PC-3 (cell line): Measurements from ENCODE around the gene MAGI2. TPM values are rescaled to one million over a fixed set of nuclear protein-coding genes. Genes with fewer than 3 reads are reported as not detected.
"Not testable (repeated sequence)": the region's sequence is repeated elsewhere in the genome, so short reads cannot be mapped to it uniquely, and the experiment has no call there.

Experiments used
- ATAC-seq: fragments of 200-7000 bp; cut with Tn5 transposase; 2 replicates; pipeline ENCODE4 v1.9.1; 2020; ENCODE audit warnings: mild to moderate bottlenecking, moderate library complexity
- BruUV-seq: library from RNA; stranded (reverse); fragments of 400-500 nt; replicated peaks from 2 replicates; lab custom pipeline; 2021; lab: Mats Ljungman, UMichigan
- CTCF ChIA-PET: fragments of 300-600 bp; sonication (Branson Sonifier 250); formaldehyde crosslinking; loops from one replicate; lab custom pipeline; 2022; ENCODE audit warnings: antibody characterized with exemption; lab: Charles Lee
- POLR2A ChIA-PET: fragments of 300-600 bp; sonication (Branson Sonifier 250); formaldehyde crosslinking; loops from one replicate; lab custom pipeline; 2022; ENCODE audit warnings: antibody characterized with exemption; ENCODE audit not compliant: unreplicated experiment; lab: Charles Lee
- DNase-seq: peaks from one replicate; pipeline ENCODE4 v3.0.0-alpha.2; 2015
- H2AFZ ChIP-seq: fragments of 300-600 bp; sonication (generic); 2 replicates; pipeline ENCODE4 v1.6.0; 2016; ENCODE audit warnings: antibody characterized with exemption, low read length
- H3F3A ChIP-seq: fragments of 300-600 bp; sonication (generic); one replicate; pipeline ENCODE4 v1.6.0; 2017; ENCODE audit warnings: antibody characterized with exemption, low read length, control low read depth, mild to moderate bottlenecking; ENCODE audit not compliant: unreplicated experiment
- H3K27ac ChIP-seq: fragments of 300-600 bp; sonication (generic); 2 replicates; pipeline ENCODE4 v1.5.1; 2016; ENCODE audit warnings: mild to moderate bottlenecking, low read length
- H3K27me3 ChIP-seq: fragments of 300-600 bp; sonication (generic); 2 replicates; pipeline ENCODE4 v1.6.1; 2016; ENCODE audit warnings: low read length, mixed read lengths
- H3K36me3 ChIP-seq: fragments of 300-600 bp; sonication (generic); 2 replicates; pipeline ENCODE4 v1.6.1; 2016; ENCODE audit warnings: low read depth, mixed run types, low read length, mixed read lengths
- H3K4me1 ChIP-seq: fragments of 300-600 bp; sonication (generic); 2 replicates; pipeline ENCODE4 v1.5.1; 2016; ENCODE audit warnings: low read length; ENCODE audit not compliant: insufficient read depth
- H3K4me2 ChIP-seq: fragments of 300-600 bp; sonication (generic); 2 replicates; pipeline ENCODE4 v1.6.0; 2016; ENCODE audit warnings: low read length
- H3K4me3 ChIP-seq: fragments of 300-600 bp; sonication (generic); 2 replicates; pipeline ENCODE4 v1.5.1; 2016; ENCODE audit warnings: mild to moderate bottlenecking, low read length, mixed read lengths
- H3K79me2 ChIP-seq: fragments of 300-600 bp; sonication (generic); 2 replicates; pipeline ENCODE4 v1.6.1; 2017; ENCODE audit warnings: low read length, mixed read lengths
- H3K9ac ChIP-seq: fragments of 300-600 bp; sonication (generic); 2 replicates; pipeline ENCODE4 v1.6.0; 2016; ENCODE audit warnings: mild to moderate bottlenecking, low read length
- H3K9me2 ChIP-seq: fragments of 300-600 bp; sonication (generic); replicated peaks from 2 replicates; pipeline ENCODE4 v1.6.1; 2016; ENCODE audit warnings: mixed run types, low read length, mixed read lengths
- H3K9me3 ChIP-seq: fragments of 300-600 bp; sonication (generic); 2 replicates; pipeline ENCODE4 v1.6.1; 2016; ENCODE audit warnings: low read length, mixed read lengths
- H4K20me1 ChIP-seq: fragments of 300-600 bp; sonication (generic); 2 replicates; pipeline ENCODE4 v1.6.1; 2016; ENCODE audit warnings: low read length, mixed read lengths
- CTCF ChIP-seq: fragments of 300-600 bp; sonication (generic); conservative IDR thresholded peaks from 2 replicates; pipeline ENCODE4 v1.5.1; 2017; ENCODE audit warnings: antibody characterized with exemption, low read depth, mild to moderate bottlenecking, low read length
- EZH2 ChIP-seq: fragments of 300-600 bp; sonication (generic); IDR thresholded peaks from one replicate; pipeline ENCODE4 v1.6.1; 2017; ENCODE audit warnings: antibody characterized with exemption, mild to moderate bottlenecking, low read length; ENCODE audit not compliant: unreplicated experiment
- EZH2phosphoT487 ChIP-seq: fragments of 300-600 bp; sonication (generic); IDR thresholded peaks from 2 replicates; pipeline ENCODE4 v1.6.1; 2018; ENCODE audit warnings: mild to moderate bottlenecking, antibody characterized with exemption, low read length, borderline replicate concordance
- intact Hi-C: fragments of 100-400 bp; cut with micrococcal nuclease; formaldehyde crosslinking; loops from 2 replicates; pipeline ENCODE4 v1.9.0; 2023
- total RNA-seq: library from RNA; depleted of rRNA; stranded (reverse); fragments of >200 nt; gene quantifications from 2 replicates; pipeline ENCODE4 v1.2.3, GENCODE V29; 2014

MAGI2 gene
- total RNA-seq, 1 experiment from 2014 or later: not detected

DNA sequence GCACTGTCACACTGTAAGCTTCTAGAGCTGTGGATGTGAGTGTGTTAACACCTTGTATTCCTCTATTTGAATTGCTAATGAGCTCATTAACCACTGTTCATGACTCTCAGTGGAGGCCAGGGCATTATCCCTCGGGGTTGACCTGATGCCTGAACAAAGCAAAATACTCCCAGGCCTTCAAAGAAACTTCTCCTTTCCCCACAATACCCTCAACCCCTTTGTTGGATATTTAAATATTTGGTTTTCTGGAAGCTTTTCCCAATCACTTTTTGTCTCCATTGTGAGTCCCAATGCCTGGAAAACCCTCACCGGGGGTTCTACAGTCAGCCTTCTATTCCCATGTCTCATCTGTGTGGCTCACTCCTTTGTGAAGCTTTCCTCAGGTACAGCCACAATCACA lies 874.8 kb downstream of the MAGI2 start:
- no peaks in the 10 kb centered on the region for H3F3A ChIP-seq
- no peaks in the 10 kb centered on the region for H3K9me3 ChIP-seq
- no peak overlapping the region for H3K4me2 ChIP-seq
- H4K20me1 ChIP-seq: no peaks in the 10 kb centered on the region
- ATAC-seq (no peak), DNase-seq (no peak)
- no peaks in the 10 kb centered on the region for H3K36me3 ChIP-seq
- intact Hi-C loops: loop anchor here (5.0 kb wide), 1 partner anchor 66 kb away; no protein-coding TSS in a partner anchor
- H3K27me3 ChIP-seq: peaks cover 4% of the 10 kb centered on the region
- H3K9ac ChIP-seq: no peak overlapping the region
- no peaks in the 10 kb centered on the region for H3K79me2 ChIP-seq
- TF ChIP-seq CTCF (no peak), EZH2phosphoT487 (no peak), EZH2 (no peak)
- no TSS peak for BruUV-seq
- no peak overlapping the region for H3K4me3 ChIP-seq
- H3K9me2 ChIP-seq: no peaks in the 10 kb centered on the region
- H3K27ac ChIP-seq: no peak overlapping the region
- no peak overlapping the region for H2AFZ ChIP-seq
- ChIA-PET CTCF (no interaction called here), POLR2A (no interaction called here)
- no peaks in the 10 kb centered on the region for H3K4me1 ChIP-seq

DNA sequence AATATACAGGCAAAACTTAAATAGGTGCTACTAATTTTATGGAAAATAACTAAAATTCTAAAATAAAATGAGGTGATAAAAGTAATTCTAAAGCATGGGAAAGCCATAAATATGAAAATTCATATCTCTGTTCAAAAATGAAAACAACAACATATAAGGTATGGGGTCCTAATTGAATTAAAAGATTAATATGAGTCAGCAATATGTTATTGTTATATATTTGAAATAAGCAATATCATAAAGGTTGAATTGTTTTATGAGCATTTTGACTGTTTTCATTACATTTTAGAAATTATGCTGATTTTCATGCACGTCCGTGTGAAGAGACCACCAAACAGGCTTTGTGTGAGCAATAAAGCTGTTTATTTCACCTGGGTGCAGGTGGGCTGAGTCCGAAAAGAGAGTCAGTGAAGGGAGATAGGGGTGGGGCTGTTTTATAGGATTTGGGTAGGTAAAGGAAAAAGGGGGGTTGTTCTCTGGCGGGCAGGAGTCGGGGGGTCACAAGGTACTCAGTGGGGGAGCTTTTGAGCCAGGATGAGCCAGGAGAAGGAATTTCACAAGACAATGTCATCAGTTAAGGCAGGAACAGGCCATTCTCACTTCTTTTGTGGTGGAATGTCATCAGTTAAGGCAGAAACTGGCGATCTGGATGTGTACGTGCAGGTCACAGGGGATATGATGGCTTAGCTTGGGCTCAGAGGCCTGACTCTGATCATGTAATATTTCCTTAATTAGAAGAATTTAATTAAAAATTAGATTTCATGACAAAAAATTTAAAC lies 876.1 kb downstream of the MAGI2 start:
- H3K27ac ChIP-seq, H2AFZ ChIP-seq, ATAC-seq, H3K36me3 ChIP-seq, H3K9me3 ChIP-seq, BruUV-seq, POLR2A ChIA-PET, H3K27me3 ChIP-seq, H3F3A ChIP-seq, H3K79me2 ChIP-seq, DNase-seq, CTCF ChIA-PET, H3K9me2 ChIP-seq, H4K20me1 ChIP-seq, H3K4me1 ChIP-seq, H3K4me2 ChIP-seq, H3K9ac ChIP-seq, H3K4me3 ChIP-seq: not testable (repeated sequence)
- intact Hi-C loops: loop anchor here (5.0 kb wide), 1 partner anchor 65 kb away; no protein-coding TSS in a partner anchor

DNA sequence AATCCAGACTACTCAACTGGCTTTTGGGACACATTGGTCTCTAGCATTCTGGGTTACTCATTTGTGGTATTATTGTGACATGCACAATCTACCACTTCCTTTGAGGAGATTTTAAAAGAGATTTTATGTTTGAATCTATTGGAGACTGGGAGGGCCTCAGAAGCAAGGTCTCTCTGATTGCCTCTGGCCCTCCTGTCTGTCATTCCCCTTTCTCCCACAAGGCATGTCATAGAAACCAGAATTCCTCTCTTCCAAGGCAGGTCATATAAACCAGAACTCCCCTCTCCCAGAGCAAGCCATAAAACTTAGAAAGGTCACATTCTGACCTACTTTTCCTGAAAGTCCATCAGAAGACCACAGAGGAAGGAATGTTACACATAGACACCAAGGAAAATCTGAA lies 877.2 kb downstream of the MAGI2 start:
- Histone ChIP-seq H3K4me3 (no peak overlapping the region), H3K4me2 (no peak overlapping the region), H4K20me1 (no peaks in the 10 kb centered on the region), H3K36me3 (no peaks in the 10 kb centered on the region), H3K9me3 (no peaks in the 10 kb centered on the region), H3K27me3 (peaks cover 12% of the 10 kb centered on the region), H3F3A (no peaks in the 10 kb centered on the region), H3K79me2 (no peaks in the 10 kb centered on the region), H3K9ac (no peak overlapping the region), H3K27ac (no peak overlapping the region), H3K9me2 (no peaks in the 10 kb centered on the region), H3K4me1 (no peaks in the 10 kb centered on the region), H2AFZ (no peak overlapping the region)
- intact Hi-C loops: loop anchor here (5.0 kb wide), 1 partner anchor 64 kb away; no protein-coding TSS in a partner anchor
- no peak for TF ChIP-seq CTCF
- TF ChIP-seq EZH2phosphoT487: no peak
- no peak for TF ChIP-seq EZH2
- ATAC-seq: no peak
- ChIA-PET POLR2A (no interaction called here), CTCF (no interaction called here)
- BruUV-seq: no TSS peak
- peak; percentile 21 for DNase-seq
